ENCODE data around the gene TEX264.

Gene TEX264

GRCh38 chr3:51704511-51704950 lies 33.5 kb downstream of the TEX264 start:
- peaks cover 38% of the 10 kb centered on the region for H3K36me3 ChIP-seq (ENCODE audit: insufficient read depth, low read length)
- no peak overlapping the region for H2AFZ ChIP-seq (ENCODE audit: low read length)
- H4K20me1 ChIP-seq (ENCODE audit: insufficient read depth, low read length), result no peaks in the 10 kb centered on the region
- H3K4me2 ChIP-seq (ENCODE audit: low read length), result no peak overlapping the region
- no peak for TF ChIP-seq EZH2 (IDR thresholded peaks at IDR 0.05; ENCODE audit: borderline replicate concordance, low read length)
- TF ChIP-seq, protein P1, sequence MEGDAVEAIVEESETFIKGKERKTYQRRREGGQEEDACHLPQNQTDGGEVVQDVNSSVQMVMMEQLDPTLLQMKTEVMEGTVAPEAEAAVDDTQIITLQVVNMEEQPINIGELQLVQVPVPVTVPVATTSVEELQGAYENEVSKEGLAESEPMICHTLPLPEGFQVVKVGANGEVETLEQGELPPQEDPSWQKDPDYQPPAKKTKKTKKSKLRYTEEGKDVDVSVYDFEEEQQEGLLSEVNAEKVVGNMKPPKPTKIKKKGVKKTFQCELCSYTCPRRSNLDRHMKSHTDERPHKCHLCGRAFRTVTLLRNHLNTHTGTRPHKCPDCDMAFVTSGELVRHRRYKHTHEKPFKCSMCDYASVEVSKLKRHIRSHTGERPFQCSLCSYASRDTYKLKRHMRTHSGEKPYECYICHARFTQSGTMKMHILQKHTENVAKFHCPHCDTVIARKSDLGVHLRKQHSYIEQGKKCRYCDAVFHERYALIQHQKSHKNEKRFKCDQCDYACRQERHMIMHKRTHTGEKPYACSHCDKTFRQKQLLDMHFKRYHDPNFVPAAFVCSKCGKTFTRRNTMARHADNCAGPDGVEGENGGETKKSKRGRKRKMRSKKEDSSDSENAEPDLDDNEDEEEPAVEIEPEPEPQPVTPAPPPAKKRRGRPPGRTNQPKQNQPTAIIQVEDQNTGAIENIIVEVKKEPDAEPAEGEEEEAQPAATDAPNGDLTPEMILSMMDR (IDR thresholded peaks at IDR 0.05; ENCODE audit: low read length), result no peak
- no peaks in the 10 kb centered on the region for H3F3A ChIP-seq (ENCODE audit: insufficient read depth, low read length)
- H3K9me2 ChIP-seq (ENCODE audit: low read depth, low read length), result no peaks in the 10 kb centered on the region
- no peak overlapping the region for H3K4me3 ChIP-seq (ENCODE audit: low read depth, low read length, poor library complexity, severe bottlenecking)
- H3K4me1 ChIP-seq (ENCODE audit: insufficient read depth, low read length, severe bottlenecking), result no peaks in the 10 kb centered on the region
- H3K79me2 ChIP-seq (ENCODE audit: insufficient read depth, low read length), result no peaks in the 10 kb centered on the region
- H3K9me3 ChIP-seq (ENCODE audit: low read length), result no peaks in the 10 kb centered on the region
- no peaks in the 10 kb centered on the region for H3K27me3 ChIP-seq (ENCODE audit: insufficient read depth, low read length)
- no peak overlapping the region for H3K27ac ChIP-seq (ENCODE audit: low read depth, low read length, poor library complexity, severe bottlenecking)
- no peak overlapping the region for H3K9ac ChIP-seq (ENCODE audit: low read length)

- Histone ChIP-seq H3K27ac (ENCODE audit: low read depth, low read length, poor library complexity, severe bottlenecking) (no peak overlapping the region), H3K36me3 (ENCODE audit: insufficient read depth, low read length) (peaks cover 30% of the 10 kb centered on the region), H3K27me3 (ENCODE audit: insufficient read depth, low read length) (no peaks in the 10 kb centered on the region), H2AFZ (ENCODE audit: low read length) (no peak overlapping the region), H3K9me2 (ENCODE audit: low read depth, low read length) (no peaks in the 10 kb centered on the region), H3K4me1 (ENCODE audit: insufficient read depth, low read length, severe bottlenecking) (no peaks in the 10 kb centered on the region), H3K4me2 (ENCODE audit: low read length) (no peak overlapping the region), H3K4me3 (ENCODE audit: low read depth, low read length, poor library complexity, severe bottlenecking) (no peak overlapping the region), H3K9ac (ENCODE audit: low read length) (no peak overlapping the region), H4K20me1 (ENCODE audit: insufficient read depth, low read length) (no peaks in the 10 kb centered on the region), H3K9me3 (ENCODE audit: low read length) (no peaks in the 10 kb centered on the region), H3K79me2 (ENCODE audit: insufficient read depth, low read length) (no peaks in the 10 kb centered on the region), H3F3A (ENCODE audit: insufficient read depth, low read length) (no peaks in the 10 kb centered on the region)
- TF ChIP-seq, protein P1 (IDR thresholded peaks at IDR 0.05; ENCODE audit: low read length), result no peak
- TF ChIP-seq EZH2 (IDR thresholded peaks at IDR 0.05; ENCODE audit: borderline replicate concordance, low read length), result no peak
Observed at GRCh38 chr3:51705276-51706020, 34.4 kb downstream of the TEX264 start.

GRCh38 chr3:51706021-51706485 lies 35.0 kb downstream of the TEX264 start:
- H3K4me1 ChIP-seq (ENCODE audit: insufficient read depth, low read length, severe bottlenecking), result no peaks in the 10 kb centered on the region
- H3K9me2 ChIP-seq (ENCODE audit: low read depth, low read length), result no peaks in the 10 kb centered on the region
- H2AFZ ChIP-seq (ENCODE audit: low read length), result no peak overlapping the region
- H3K36me3 ChIP-seq (ENCODE audit: insufficient read depth, low read length), result peaks cover 26% of the 10 kb centered on the region
- H3K27ac ChIP-seq (ENCODE audit: low read depth, low read length, poor library complexity, severe bottlenecking), result no peak overlapping the region
- no peak for TF ChIP-seq EZH2 (IDR thresholded peaks at IDR 0.05; ENCODE audit: borderline replicate concordance, low read length)
- TF ChIP-seq, protein P1 (IDR thresholded peaks at IDR 0.05; ENCODE audit: low read length), result no peak
- H3K9me3 ChIP-seq (ENCODE audit: low read length), result no peaks in the 10 kb centered on the region
- H3K4me3 ChIP-seq (ENCODE audit: low read depth, low read length, poor library complexity, severe bottlenecking), result no peak overlapping the region
- H3K79me2 ChIP-seq (ENCODE audit: insufficient read depth, low read length), result no peaks in the 10 kb centered on the region
- H4K20me1 ChIP-seq (ENCODE audit: insufficient read depth, low read length), result no peaks in the 10 kb centered on the region
- no peak overlapping the region for H3K4me2 ChIP-seq (ENCODE audit: low read length)
- no peaks in the 10 kb centered on the region for H3K27me3 ChIP-seq (ENCODE audit: insufficient read depth, low read length)
- no peaks in the 10 kb centered on the region for H3F3A ChIP-seq (ENCODE audit: insufficient read depth, low read length)
- no peak overlapping the region for H3K9ac ChIP-seq (ENCODE audit: low read length)
